Measurements from ENCODE around the gene UROD. TPM values are rescaled to one million over a fixed set of nuclear protein-coding genes. Genes with fewer than 3 reads are reported as not detected.
"Not testable (repeated sequence)": the region's sequence is repeated elsewhere in the genome, so short reads cannot be mapped to it uniquely, and the experiment has no call there.

The UROD gene
- total RNA-seq, 4 donors from 2014 or later: 53.1 to 95.1 (median 62.1) TPM

GRCh38 chr1:45047032-45047431, 35.0 kb downstream of the UROD start:
- WGBS, 2 donors: 90 to 94% methylated on average over 5 of the region's 5 CpGs
- H3K36me3 ChIP-seq: peaks cover 0 to 8% (median 0%) of the 10 kb centered on the region in 3 donors

GRCh38 chr1:45051005-45051772, 39.1 kb downstream of the UROD start:
- Histone ChIP-seq H3K36me3 (peaks cover 0 to 7% (median 0%) of the 10 kb centered on the region in 3 donors), H3K4me3 (no peak overlapping the region), H3K9me3 (no peaks in the 10 kb centered on the region), H3K27ac (peak overlapping the region in 1 of 4 donors; percentile 6), H3K27me3 (no peaks in the 10 kb centered on the region), H3K4me1 (no peaks in the 10 kb centered on the region)
- 46 to 53% methylated on average over 2 of the region's 2 CpGs for WGBS, 2 donors
- DNase-seq (ENCODE audit: low spot score in 2 of 2): no peak
- TF ChIP-seq POLR2A (IDR thresholded peaks at IDR 0.05) (no peak), CTCF (IDR thresholded peaks at IDR 0.05) (no peak), EP300 (IDR thresholded peaks at IDR 0.05) (no peak)

More at GRCh38 chr1:45047032-45047431, 35.0 kb downstream of the UROD start:
- Histone ChIP-seq H3K9me3 (no peaks in the 10 kb centered on the region), H3K27me3 (no peaks in the 10 kb centered on the region), H3K27ac (no peak overlapping the region), H3K4me3 (no peak overlapping the region), H3K4me1 (no peaks in the 10 kb centered on the region)
- no peak for DNase-seq (ENCODE audit: low spot score in 2 of 2)
- TF ChIP-seq POLR2A (IDR thresholded peaks at IDR 0.05): no peak
- TF ChIP-seq CTCF (IDR thresholded peaks at IDR 0.05): no peak
- TF ChIP-seq EP300 (IDR thresholded peaks at IDR 0.05): no peak

GRCh38 chr1:45057542-45057941, 45.5 kb downstream of the UROD start:
- H3K4me3 ChIP-seq: no peak overlapping the region
- no peaks in the 10 kb centered on the region for H3K9me3 ChIP-seq
- 67 to 86% methylated on average over 1 of the region's 1 CpG for WGBS, 2 donors
- no peak overlapping the region for H3K27ac ChIP-seq
- TF ChIP-seq EP300 (IDR thresholded peaks at IDR 0.05) (no peak), CTCF (IDR thresholded peaks at IDR 0.05) (no peak), POLR2A (IDR thresholded peaks at IDR 0.05) (no peak)
- H3K4me1 ChIP-seq: no peaks in the 10 kb centered on the region
- H3K36me3 ChIP-seq: peaks cover 0 to 42% (median 0%) of the 10 kb centered on the region in 3 donors
- H3K27me3 ChIP-seq: no peaks in the 10 kb centered on the region
- no peak for DNase-seq (ENCODE audit: low spot score in 2 of 2)

GRCh38 chr1:45059829-45060228, 47.8 kb downstream of the UROD start:
- TF ChIP-seq POLR2A (IDR thresholded peaks at IDR 0.05): no peak
- no peak for TF ChIP-seq EP300 (IDR thresholded peaks at IDR 0.05)
- Histone ChIP-seq H3K9me3 (no peaks in the 10 kb centered on the region), H3K4me3 (no peak overlapping the region), H3K27ac (no peak overlapping the region), H3K36me3 (peaks cover 0 to 42% (median 0%) of the 10 kb centered on the region in 3 donors), H3K4me1 (no peaks in the 10 kb centered on the region), H3K27me3 (no peaks in the 10 kb centered on the region)
- no peak for DNase-seq (ENCODE audit: low spot score in 2 of 2)
- WGBS, 2 donors: 77 to 91% methylated on average over 2 of the region's 2 CpGs

- H3K4me3 ChIP-seq: not testable (repeated sequence)
These were observed 50.4 kb downstream of the UROD start for GRCh38 chr1:45062463-45062862.

GRCh38 chr1:45065083-45065482, 53.0 kb downstream of the UROD start:
- no peaks in the 10 kb centered on the region for H3K4me1 ChIP-seq
- 76 to 78% methylated on average over 2 of the region's 2 CpGs for WGBS, 2 donors
- TF ChIP-seq POLR2A (IDR thresholded peaks at IDR 0.05) (no peak), EP300 (IDR thresholded peaks at IDR 0.05) (no peak), CTCF (IDR thresholded peaks at IDR 0.05) (no peak)
- H3K36me3 ChIP-seq: no peaks in the 10 kb centered on the region
- H3K9me3 ChIP-seq: no peaks in the 10 kb centered on the region
- H3K27ac ChIP-seq: no peak overlapping the region
- H3K4me3 ChIP-seq: no peak overlapping the region
- no peaks in the 10 kb centered on the region for H3K27me3 ChIP-seq
- no peak for DNase-seq (ENCODE audit: low spot score in 2 of 2)

More at GRCh38 chr1:45062463-45062862, 50.4 kb downstream of the UROD start:
- H3K9me3 ChIP-seq; H3K27ac ChIP-seq; DNase-seq (ENCODE audit: low spot score in 2 of 2); H3K27me3 ChIP-seq; H3K4me1 ChIP-seq: not testable (repeated sequence)
- peaks cover 0 to 23% (median 0%) of the 10 kb centered on the region in 3 donors for H3K36me3 ChIP-seq
- WGBS, 2 donors: 96 to 97% methylated on average over 4 of the region's 4 CpGs

Data from tibial nerve (tissue), 4 donors.